GM19240 (cell line): Measurements from ENCODE around the gene TKT.
"Not testable (repeated sequence)": the region's sequence is repeated elsewhere in the genome, so short reads cannot be mapped to it uniquely, and the experiment has no call there.

Source experiments
- DNase-seq: peaks from one replicate; pipeline ENCODE4 v3.0.0; 2011; ENCODE audit warnings: low spot score; ENCODE audit not compliant: insufficient read length

Gene TKT

GRCh38 chr3:53259427-53260259 lies 3.8 kb upstream of the TKT start:
- no peak for DNase-seq

GRCh38 chr3:53258600-53259426 lies 3.0 kb upstream of the TKT start:
- DNase-seq, result no peak

GRCh38 chr3:53257465-53257864 lies 1.6 kb upstream of the TKT start:
- DNase-seq, result no peak

GRCh38 chr3:53256704-53257055 lies 858 bp upstream of the TKT start:
- no peak for DNase-seq

- no peak for DNase-seq
Observed at GRCh38 chr3:53255423-53255774, 423 bp downstream of the TKT start.

GRCh38 chr3:53254509-53255422 lies 1.1 kb downstream of the TKT start:
- DNase-seq, result peak; percentile 72

- no peak for DNase-seq
Observed at GRCh38 chr3:53253707-53254508, 1.9 kb downstream of the TKT start.

GRCh38 chr3:53252947-53253322 lies 2.9 kb downstream of the TKT start:
- DNase-seq, result not testable (repeated sequence)

GRCh38 chr3:53252096-53252946 lies 3.5 kb downstream of the TKT start:
- no peak for DNase-seq

- no peak for DNase-seq
Observed at GRCh38 chr3:53250881-53251605, 4.8 kb downstream of the TKT start.

GRCh38 chr3:53250453-53250852 lies 5.4 kb downstream of the TKT start:
- DNase-seq, result no peak

- no peak for DNase-seq
Observed at GRCh38 chr3:53248161-53248560, 7.7 kb downstream of the TKT start.

GRCh38 chr3:53247619-53248018 lies 8.2 kb downstream of the TKT start:
- no peak for DNase-seq

GRCh38 chr3:53244271-53244670 lies 11.6 kb downstream of the TKT start:
- DNase-seq, result no peak

- no peak for DNase-seq
Observed at GRCh38 chr3:53243785-53244184, 12.0 kb downstream of the TKT start.

- DNase-seq, result no peak
Observed at GRCh38 chr3:53243165-53243564, 12.7 kb downstream of the TKT start.

GRCh38 chr3:53242642-53243041 lies 13.2 kb downstream of the TKT start:
- DNase-seq, result no peak

GRCh38 chr3:53242155-53242554 lies 13.7 kb downstream of the TKT start:
- no peak for DNase-seq
